Right lobe of liver (tissue), 4 donors: ENCODE results near the gene MAL.

Experiments
- CTCF ChIP-seq, 4 donors: fragments of 200-600 bp in 3 of 4; fragments of 450-650 bp in 1 of 4; IDR thresholded peaks; one replicate each; pipeline versions ENCODE4 v1.5.1 to v1.8.0; 2016 to 2022; ENCODE audit warnings: antibody characterized with exemption in 4 of 4, mild to moderate bottlenecking in 2 of 4
- POLR2A ChIP-seq: fragments of 450-650 bp; IDR thresholded peaks from one replicate; pipeline ENCODE4 v1.6.1; 2017; ENCODE audit warnings: antibody characterized with exemption, mild to moderate bottlenecking
- donor health status: DM: no; HTN: no; CAD: no.
- donor health status: DM: no; HTN: no; CAD: no.
- donor health status: DM: no; HTN: yes; CAD: no.

GRCh38 chr2:94992360-94992759 is 33.1 kb upstream of the MAL start:
- TF ChIP-seq CTCF (IDR thresholded peaks at IDR 0.05): no peak
- no peak for TF ChIP-seq POLR2A
